HG02571 (cell line): ENCODE data around the gene GASK1B.

Experiments used
- ATAC-seq: cut with Tn5 transposase; IDR thresholded peaks from one replicate; pipeline ENCODE4 v1.9.1; 2021; ENCODE audit warnings: mild to moderate bottlenecking, moderate library complexity; ENCODE audit not compliant: unreplicated experiment

GASK1B gene

DNA sequence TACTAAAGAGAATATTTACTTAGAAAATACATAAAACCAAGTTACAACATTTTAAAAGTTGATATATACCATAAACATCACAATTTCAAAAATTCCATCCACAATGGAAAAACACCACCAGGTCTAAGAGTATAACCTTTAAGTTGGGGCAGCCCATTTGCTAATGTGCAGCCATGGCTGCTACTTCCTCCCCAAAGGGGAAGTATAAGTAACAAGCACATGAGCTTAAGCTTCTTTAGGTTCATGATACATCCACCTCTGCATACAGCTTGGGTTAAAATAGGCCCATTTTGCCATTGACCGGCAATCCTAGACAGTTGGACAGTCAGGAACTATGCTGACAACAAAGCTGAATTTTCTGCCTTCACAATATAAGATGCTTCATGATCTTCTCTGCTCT, 16.6 kb upstream of the GASK1B start:
- ATAC-seq, result no peak

- ATAC-seq, result no peak
These were observed 14.0 kb upstream of the GASK1B start for GRCh38 chr4:158186815-158187214.

DNA sequence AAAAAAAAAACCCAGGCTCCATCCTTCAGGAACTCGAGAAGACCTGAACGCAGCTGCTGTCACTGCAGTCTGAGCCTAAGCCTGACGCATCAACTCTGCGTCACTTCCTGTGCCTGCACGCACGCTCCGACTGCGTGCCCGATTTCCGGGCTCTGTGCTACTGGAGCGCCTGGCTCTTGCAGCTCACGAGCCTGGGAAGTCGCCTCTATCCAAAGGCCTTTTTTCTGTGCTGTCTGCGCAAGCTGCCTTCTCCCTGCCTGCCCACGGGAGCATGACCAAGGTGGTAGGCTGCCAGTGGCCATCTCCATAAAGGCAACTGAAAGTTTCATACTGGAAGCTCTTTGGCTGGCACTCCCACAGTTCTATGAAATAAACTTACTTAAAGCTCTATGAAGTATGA, 9.9 kb upstream of the GASK1B start:
- no peak for ATAC-seq

DNA sequence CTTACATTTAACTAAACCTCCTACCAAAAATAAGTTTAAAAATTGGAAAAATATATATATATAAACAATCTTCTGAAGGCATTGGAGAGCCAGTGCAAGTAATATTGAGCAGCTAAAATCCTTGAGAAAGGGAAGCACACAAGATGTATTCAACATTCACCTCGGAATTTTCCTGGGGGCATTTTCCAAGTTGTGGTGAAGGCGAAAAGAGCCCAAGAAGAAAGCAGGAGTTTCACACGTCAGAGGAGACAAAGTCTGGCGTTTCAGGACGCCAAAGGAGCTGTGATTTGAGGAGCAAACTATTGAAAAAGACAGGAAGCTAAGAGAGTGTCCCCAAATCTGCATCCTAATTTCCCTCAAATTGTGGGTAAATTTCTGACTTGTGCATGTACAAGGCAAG, 9.1 kb upstream of the GASK1B start:
- no peak for ATAC-seq

GRCh38 chr4:158179465-158179864, 6.6 kb upstream of the GASK1B start:
- no peak for ATAC-seq

GRCh38 chr4:158176776-158177175, 4.0 kb upstream of the GASK1B start:
- ATAC-seq, result no peak

DNA sequence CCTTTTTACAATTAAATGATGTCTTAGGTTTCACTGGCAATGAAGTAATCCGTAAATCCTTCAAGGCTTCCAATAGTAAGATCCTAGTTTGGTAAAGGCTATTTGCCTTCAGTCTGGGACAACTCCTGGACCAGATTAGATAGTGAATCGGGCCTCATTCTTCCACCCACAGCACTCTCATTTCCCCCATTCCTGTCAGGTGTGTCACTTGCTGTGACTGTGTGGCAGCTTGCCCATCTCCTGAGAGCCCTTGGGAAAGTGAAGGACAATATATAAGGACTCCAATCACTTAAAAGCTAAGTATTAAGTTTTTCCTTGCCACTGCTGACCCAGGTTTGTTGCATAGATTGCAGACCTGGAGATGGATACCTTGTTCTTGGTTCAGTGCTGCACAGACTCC, 3.3 kb upstream of the GASK1B start:
- no peak for ATAC-seq

- no peak for ATAC-seq
These were observed 1.9 kb downstream of the GASK1B start for GRCh38 chr4:158170691-158171561.

DNA sequence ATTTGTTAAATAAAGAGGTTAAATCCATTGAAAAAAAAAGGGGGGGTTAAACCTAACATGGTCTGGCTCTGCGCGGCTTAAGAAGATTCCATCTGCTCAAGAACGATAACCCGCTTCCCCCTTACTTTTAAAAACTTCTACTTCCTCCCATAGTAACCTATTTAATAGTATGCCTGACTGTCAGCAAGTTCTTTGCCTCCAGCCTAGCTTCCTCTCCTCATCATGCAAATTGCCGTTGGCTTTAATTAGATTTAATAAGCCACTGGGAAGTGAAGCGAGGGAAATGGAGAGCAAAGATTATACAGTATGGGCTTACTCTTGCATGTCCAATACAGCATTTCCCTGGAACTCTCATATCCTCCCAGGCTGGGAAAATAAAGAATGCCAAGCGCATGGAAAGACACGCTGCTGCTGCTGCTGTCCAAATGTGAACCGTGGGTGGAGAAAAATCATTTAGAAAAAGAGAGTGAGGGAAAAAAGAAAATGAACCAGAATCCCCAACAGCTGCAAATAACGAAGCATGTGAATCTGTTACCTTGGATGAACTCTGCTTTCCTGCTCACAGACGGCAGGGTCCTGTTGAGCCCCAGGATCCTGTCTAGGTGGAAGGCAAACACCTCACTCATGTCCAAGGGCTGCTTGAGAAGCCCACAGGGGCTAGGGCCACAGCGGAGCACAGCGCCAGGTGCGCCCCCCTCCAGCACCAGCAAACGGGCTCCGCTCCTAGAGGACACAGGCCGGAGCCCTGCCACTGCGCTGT, 2.7 kb downstream of the GASK1B start:
- ATAC-seq, result no peak

DNA sequence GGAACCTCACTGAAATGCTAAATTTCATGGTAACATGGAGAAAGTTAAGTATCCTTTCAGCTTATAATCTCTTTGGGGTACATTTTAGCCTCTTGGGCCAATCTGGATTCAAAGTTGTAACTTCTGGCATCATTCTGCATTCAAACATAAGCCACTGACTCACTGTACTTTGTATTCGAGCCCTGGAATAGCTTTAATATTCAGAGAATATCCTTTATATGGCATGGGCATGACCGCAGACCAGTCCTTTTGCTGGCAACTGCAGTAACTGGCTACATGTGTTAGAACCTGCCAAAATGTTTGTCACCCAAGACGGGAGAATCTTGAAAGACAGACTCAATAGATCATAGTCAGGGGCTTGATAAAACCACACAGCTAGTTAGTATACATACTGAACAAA, 3.3 kb downstream of the GASK1B start:
- ATAC-seq, result no peak

- no peak for ATAC-seq
These were observed 4.2 kb downstream of the GASK1B start for GRCh38 chr4:158168606-158169005.

DNA sequence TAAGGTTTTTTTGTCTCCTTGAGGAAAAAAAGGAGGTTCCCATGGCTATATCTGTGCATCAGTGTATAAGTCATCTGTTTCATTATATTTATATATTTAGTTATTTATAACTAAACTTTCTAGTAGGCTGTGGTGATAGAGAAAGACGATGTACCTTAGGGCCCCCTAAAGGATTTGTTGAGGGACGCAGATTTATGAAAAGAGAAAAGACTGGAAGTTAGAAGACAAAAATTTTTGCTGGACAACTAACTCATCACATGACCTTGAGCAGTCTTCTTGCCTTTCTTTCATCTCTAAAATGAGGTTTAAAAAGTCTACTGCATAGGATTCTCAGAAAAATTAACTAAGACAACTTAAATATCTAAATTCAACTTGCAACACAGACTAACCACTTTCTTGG, 6.1 kb downstream of the GASK1B start:
- ATAC-seq, result no peak

- ATAC-seq, result no peak
These were observed 8.0 kb downstream of the GASK1B start for GRCh38 chr4:158164768-158165213.

- ATAC-seq, result no peak
These were observed 8.7 kb downstream of the GASK1B start for GRCh38 chr4:158163941-158164767.

GRCh38 chr4:158162631-158163030, 10.2 kb downstream of the GASK1B start:
- ATAC-seq, result no peak

- no peak for ATAC-seq
These were observed 11.1 kb downstream of the GASK1B start for GRCh38 chr4:158161551-158162354.

- no peak for ATAC-seq
These were observed 13.1 kb downstream of the GASK1B start for GRCh38 chr4:158159718-158160094.

GRCh38 chr4:158159054-158159717, 13.6 kb downstream of the GASK1B start:
- ATAC-seq, result no peak

DNA sequence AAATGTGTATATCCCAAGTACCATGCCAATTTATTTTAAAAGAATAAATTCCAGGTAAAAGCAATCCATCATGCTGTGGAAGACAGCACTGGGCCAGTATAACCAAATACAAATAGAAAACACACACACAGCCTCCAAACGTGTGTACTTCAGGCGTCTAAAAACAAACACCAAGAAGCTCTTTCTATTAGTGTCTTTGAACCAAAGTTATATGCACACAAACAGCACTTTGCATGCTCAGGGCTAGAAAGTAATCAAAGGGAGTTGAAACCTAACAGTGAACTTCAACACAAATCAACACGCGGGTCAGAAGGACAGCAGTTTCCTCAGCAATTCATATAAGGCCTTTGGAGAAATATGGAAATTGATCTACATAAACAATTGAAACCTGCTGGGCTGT, 15.4 kb downstream of the GASK1B start:
- no peak for ATAC-seq
